GM12878 (cell line): Measurements from ENCODE around the gene COMMD7. TPM values are rescaled to one million over a fixed set of nuclear protein-coding genes. Genes with fewer than 3 reads are reported as not detected.

Experiments used
- ATAC-seq: fragments of 200-7000 bp; cut with Tn5 transposase; 3 replicates; pipeline ENCODE4 v1.9.1; 2020; ENCODE audit warnings: mild to moderate bottlenecking, moderate library complexity
- BruUV-seq: library from RNA; stranded (reverse); fragments of 400-500 nt; replicated peaks from 2 replicates; lab custom pipeline; 2021; lab: Mats Ljungman, UMichigan
- CTCF ChIA-PET: fragments of 300-600 bp; sonication (Branson Sonifier 250); formaldehyde crosslinking; extraction: SDS; loops from one replicate; lab custom pipeline; 2021; ENCODE audit warnings: inconsistent platforms; lab: Yijun Ruan, JAX
- POLR2A ChIA-PET: fragments of 350-600 bp; formaldehyde crosslinking; extraction: SDS; loops from one replicate; lab custom pipeline; 2021; ENCODE audit warnings: inconsistent platforms; lab: Charles Lee
- RAD21 ChIA-PET: fragments of 300-600 bp; sonication (Branson Sonifier 250); formaldehyde crosslinking; loops from one replicate; lab custom pipeline; 2023; ENCODE audit warnings: antibody characterized with exemption; ENCODE audit not compliant: unreplicated experiment; lab: Charles Lee
- SMC1A ChIA-PET: fragments of 300-600 bp; sonication (Branson Sonifier 250); formaldehyde crosslinking; loops from one replicate; lab custom pipeline; 2023; ENCODE audit not compliant: unreplicated experiment, uncharacterized antibody; lab: Charles Lee
- DNase-seq: peaks from one replicate; pipeline ENCODE4 v3.0.0-alpha.2; 2011; ENCODE audit warnings: low read depth, low spot score
- FAIRE-seq: peaks from 3 replicates; lab custom pipeline; 2011; peaks lifted over from hg19 to GRCh38; lab: Jason Lieb, UNC
- H2AFZ ChIP-seq: 2 replicates; pipeline ENCODE4 v1.6.0; 2011; ENCODE audit warnings: low read depth, low read length, control low read depth; ENCODE audit not compliant: control insufficient read depth
- H3K27ac ChIP-seq: 2 replicates; pipeline ENCODE4 v1.5.1; 2011; ENCODE audit warnings: control low read depth; ENCODE audit not compliant: control insufficient read depth, insufficient read depth
- H3K27me3 ChIP-seq, 2 experiments: replicated peaks in 1 of 2; 2 replicates each; pipeline versions ENCODE4 v1.6.0 to v1.6.1; 2011; ENCODE audit warnings: low read length in 1 of 2; ENCODE audit not compliant: control insufficient read depth in 2 of 2, insufficient read depth in 2 of 2
- H3K36me3 ChIP-seq, 2 experiments: 2 replicates each; pipeline ENCODE4 v1.5.1; 2011; ENCODE audit warnings: low read length in 1 of 2; ENCODE audit not compliant: control insufficient read depth in 2 of 2, insufficient read depth in 2 of 2
- H3K4me1 ChIP-seq: 2 replicates; pipeline ENCODE4 v1.6.1; 2011; ENCODE audit warnings: mild to moderate bottlenecking, low read length, moderate library complexity, mixed read lengths; ENCODE audit not compliant: control insufficient read depth, insufficient read depth
- H3K4me2 ChIP-seq: 2 replicates; pipeline ENCODE4 v1.6.0; 2011; ENCODE audit warnings: control low read depth; ENCODE audit not compliant: control insufficient read depth, insufficient read depth
- H3K4me3 ChIP-seq: fragments of 200-600 bp; sonication (generic); 2 replicates; pipeline ENCODE4 v1.5.1; 2016
- H3K79me2 ChIP-seq: 2 replicates; pipeline ENCODE4 v1.6.0; 2011; ENCODE audit warnings: low read length; ENCODE audit not compliant: control insufficient read depth, insufficient read depth
- H3K9ac ChIP-seq: 2 replicates; pipeline ENCODE4 v1.8.0; 2011; ENCODE audit warnings: low read length, control low read depth, mixed read lengths; ENCODE audit not compliant: control insufficient read depth, insufficient read depth
- H3K9me3 ChIP-seq: replicated peaks from 3 replicates; pipeline ENCODE4 v1.5.1; 2011; ENCODE audit warnings: mild to moderate bottlenecking, low read length; ENCODE audit not compliant: control insufficient read depth, insufficient read depth
- H4K20me1 ChIP-seq: 2 replicates; pipeline ENCODE4 v1.6.0; 2011; ENCODE audit not compliant: control insufficient read depth, insufficient read depth
- DPF2 ChIP-seq: fragments of 450-650 bp; IDR thresholded peaks from 2 replicates; pipeline ENCODE4 v1.6.1; 2017; ENCODE audit warnings: mild to moderate bottlenecking
- HDAC2 ChIP-seq: fragments of 200-600 bp; sonication (generic); IDR thresholded peaks from 2 replicates; pipeline ENCODE4 v1.6.1; 2017
- IKZF1 ChIP-seq: fragments of 450-650 bp; conservative IDR thresholded peaks from 2 replicates; pipeline ENCODE4 v1.6.1; 2017; ENCODE audit warnings: antibody characterized with exemption, mild to moderate bottlenecking
- PML ChIP-seq: IDR thresholded peaks from 2 replicates; pipeline ENCODE4 v1.6.1; 2012; ENCODE audit warnings: low read length, inconsistent platforms
- TARDBP ChIP-seq: IDR thresholded peaks from 2 replicates; pipeline ENCODE4 v1.6.1; 2016; ENCODE audit warnings: borderline replicate concordance
- ZNF24 ChIP-seq: fragments of 450-650 bp; IDR thresholded peaks from 2 replicates; pipeline ENCODE4 v1.6.1; 2017; ENCODE audit warnings: antibody characterized with exemption, mild to moderate bottlenecking
- ZNF384 ChIP-seq: IDR thresholded peaks from 2 replicates; pipeline ENCODE4 v1.6.1; 2012; ENCODE audit warnings: low read depth, mild to moderate bottlenecking, low read length, improper control_type of control experiment, borderline replicate concordance
- WGBS: methylation state at CpG from one replicate; pipeline ENCODE4 v1.1.6; 2016; ENCODE audit warnings: low lambda C conversion rate; ENCODE audit not compliant: insufficient replicate concordance, insufficient coverage; ENCODE audit errors: missing lambda C conversion rate; 5-methylcytosine and 5-hydroxymethylcytosine counted together
- in situ Hi-C: fragments of 300-500 bp; cut with MboI; formaldehyde crosslinking; loops from 9 replicates; pipeline ENCODE4 v1.14.3; 2018; ENCODE audit warnings: mixed read lengths
- intact Hi-C: fragments of 100-400 bp; cut with micrococcal nuclease; formaldehyde crosslinking; loops from one replicate; pipeline ENCODE4 v1.14.2; 2022; ENCODE audit not compliant: unreplicated experiment
- polyA plus RNA-seq, 11 experiments: library from polyadenylated mRNA; depleted of rRNA in 4 of 11; unstranded in 6 of 11; stranded (reverse) in 5 of 11; fragments of >200 nt; fragmentation: Nextera tagmentation in 4 of 11; fragmentation: Illumina TruSeq in 1 of 11; extraction: Ambion mirVana in 4 of 11; extraction: Trizol in 1 of 11; gene quantifications; 1 replicate in 1 of 11; 2 replicates in 10 of 11; pipeline versions ENCODE4 v1.2.1 to v1.2.3, GENCODE V29; 2011 to 2016; ENCODE audit warnings: inconsistent platforms in 2 of 11, missing spikeins in 2 of 11, low read depth in 1 of 11
- total RNA-seq, 4 experiments: library from RNA; depleted of rRNA in 3 of 4; stranded (reverse); fragments of >200 nt in 3 of 4; fragmentation: Illumina TruSeq in 1 of 4; extraction: Trizol in 1 of 4; gene quantifications; 2 replicates each; pipeline versions ENCODE4 v1.2.1 to v1.2.3, GENCODE V29; 2013 to 2021

Gene COMMD7
- total and polyA plus RNA-seq, 10 of the 15 experiments (the other 5 are each of a cell fraction or from before 2014, with no cell fraction given) = 9.1 to 61.0 (median 27.7) TPM

GRCh38 chr20:32762754-32763201 is 19.5 kb upstream of the COMMD7 start:
- WGBS = 2% methylated on average over 22 of the region's 30 CpGs

More at GRCh38 chr20:32762754-32763201, 19.5 kb upstream of the COMMD7 start:
- Histone ChIP-seq H3K79me2 (no peaks in the 10 kb centered on the region), H3K9me3 (no peaks in the 10 kb centered on the region), H2AFZ (peak overlapping the region; percentile 71), H3K27ac (no peak overlapping the region), H4K20me1 (no peaks in the 10 kb centered on the region), H3K9ac (peak overlapping the region; percentile 52; the same call in 1 of the 2 replicates), H3K27me3 (no peaks in the 10 kb centered on the region; a peak in 2 of 4 replicates), H3K4me1 (peaks cover 8% of the 10 kb centered on the region), H3K36me3 (no peaks in the 10 kb centered on the region), H3K4me3 (peak overlapping the region; percentile 76), H3K4me2 (peak overlapping the region; percentile 96)
- SMC1A ChIA-PET = interaction anchor here (1.6 to 2.1 kb wide), 2 partner anchors 57 to 88 kb away, joined by 7 read pairs; partner anchors contain the start of genes C20orf203 and MAPRE1
- POLR2A ChIA-PET = interaction anchor here (0.5 kb wide), 1 partner anchor 18 kb away, joined by 3 read pairs; no protein-coding TSS in a partner anchor
- CTCF ChIA-PET = interaction anchor here (1.0 to 3.3 kb wide), 5 partner anchors 15 to 111 kb away, joined by 3 to 15 read pairs (median 5); partner anchors contain the start of gene C20orf203
- peak; percentile 16 for ATAC-seq
- FAIRE-seq = no peak
- RAD21 ChIA-PET = interaction anchor here (1.0 kb wide), 1 partner anchor 89 kb away, joined by 3 read pairs; the partner anchor contains the start of gene C20orf203
- TF ChIP-seq HDAC2 = no peak
- TF ChIP-seq TARDBP = no peak
- peak; percentile 38; the same call in 1 of the 2 replicates for TF ChIP-seq IKZF1
- 0 out of 2 replicates have a peak, but pooled peaks have one; percentile 6 for TF ChIP-seq DPF2
- TF ChIP-seq ZNF384 = no peak
- TF ChIP-seq PML = no peak
- no peak for TF ChIP-seq ZNF24
- intact Hi-C loops (no loop called here), in situ Hi-C loops (no loop called here)
- no TSS peak for BruUV-seq
- no peak for DNase-seq
